ENCODE measurements around the gene OGN. TPM values are rescaled to one million over a fixed set of nuclear protein-coding genes. Genes with fewer than 3 reads are reported as not detected.

The OGN gene
- total RNA-seq, 1 donor from 2014 or later, result not detected

DNA sequence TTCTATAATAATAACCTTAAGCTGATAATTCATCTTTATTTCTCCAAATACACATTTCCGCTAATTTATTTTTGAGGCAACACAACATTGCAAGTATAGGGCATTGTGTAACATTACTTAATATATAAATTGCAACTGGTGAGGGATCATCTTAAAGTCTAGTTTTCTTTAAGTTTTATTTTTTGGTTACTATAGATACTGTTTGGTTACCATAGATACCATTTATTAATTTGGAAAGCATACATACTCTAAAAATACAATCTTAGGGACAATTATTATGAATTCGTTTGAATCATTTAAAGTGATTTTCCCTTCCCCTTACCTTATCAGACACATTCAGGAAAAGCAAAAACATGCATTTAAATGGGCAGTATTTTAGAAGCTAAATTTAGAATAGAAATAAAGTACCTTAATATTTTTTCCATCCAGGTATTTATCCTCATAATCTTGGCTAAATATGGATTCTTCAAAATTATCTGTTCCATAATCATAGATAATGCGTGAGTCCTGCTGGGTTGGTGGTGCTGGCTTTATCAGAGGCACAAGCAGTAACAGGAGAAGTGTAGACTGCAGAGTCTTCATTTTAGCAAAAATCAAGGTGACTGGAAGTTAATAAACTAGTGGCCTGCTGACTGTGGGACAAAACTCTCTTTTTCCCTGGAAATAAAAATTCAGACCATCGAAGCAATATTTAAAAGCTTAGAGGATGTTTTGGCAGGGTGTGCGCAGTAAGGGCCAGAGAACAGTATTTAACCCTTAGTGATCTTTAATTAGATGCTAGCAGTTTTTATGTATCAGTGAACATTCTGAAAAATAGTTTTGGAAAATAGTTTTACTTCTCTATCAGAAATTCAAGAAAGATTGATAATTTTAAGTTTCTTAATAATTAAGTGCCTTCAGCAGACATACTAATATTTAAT, 1.3 kb downstream of the OGN start:
- no peaks in the 10 kb centered on the region for H3K27me3 ChIP-seq (ENCODE audit: control insufficient read depth, insufficient read depth, low read length)
- no peaks in the 10 kb centered on the region for H3K36me3 ChIP-seq (ENCODE audit: control insufficient read depth, insufficient read depth, low read length)
- no peak overlapping the region for H3K4me3 ChIP-seq (ENCODE audit: low read depth, low read length)
- TF ChIP-seq, protein P1, sequence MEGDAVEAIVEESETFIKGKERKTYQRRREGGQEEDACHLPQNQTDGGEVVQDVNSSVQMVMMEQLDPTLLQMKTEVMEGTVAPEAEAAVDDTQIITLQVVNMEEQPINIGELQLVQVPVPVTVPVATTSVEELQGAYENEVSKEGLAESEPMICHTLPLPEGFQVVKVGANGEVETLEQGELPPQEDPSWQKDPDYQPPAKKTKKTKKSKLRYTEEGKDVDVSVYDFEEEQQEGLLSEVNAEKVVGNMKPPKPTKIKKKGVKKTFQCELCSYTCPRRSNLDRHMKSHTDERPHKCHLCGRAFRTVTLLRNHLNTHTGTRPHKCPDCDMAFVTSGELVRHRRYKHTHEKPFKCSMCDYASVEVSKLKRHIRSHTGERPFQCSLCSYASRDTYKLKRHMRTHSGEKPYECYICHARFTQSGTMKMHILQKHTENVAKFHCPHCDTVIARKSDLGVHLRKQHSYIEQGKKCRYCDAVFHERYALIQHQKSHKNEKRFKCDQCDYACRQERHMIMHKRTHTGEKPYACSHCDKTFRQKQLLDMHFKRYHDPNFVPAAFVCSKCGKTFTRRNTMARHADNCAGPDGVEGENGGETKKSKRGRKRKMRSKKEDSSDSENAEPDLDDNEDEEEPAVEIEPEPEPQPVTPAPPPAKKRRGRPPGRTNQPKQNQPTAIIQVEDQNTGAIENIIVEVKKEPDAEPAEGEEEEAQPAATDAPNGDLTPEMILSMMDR (IDR thresholded peaks at IDR 0.05; ENCODE audit: insufficient read depth, low read length, poor library complexity, severe bottlenecking), result no peak
- no peak for DNase-seq (ENCODE audit: low read depth)

DNA sequence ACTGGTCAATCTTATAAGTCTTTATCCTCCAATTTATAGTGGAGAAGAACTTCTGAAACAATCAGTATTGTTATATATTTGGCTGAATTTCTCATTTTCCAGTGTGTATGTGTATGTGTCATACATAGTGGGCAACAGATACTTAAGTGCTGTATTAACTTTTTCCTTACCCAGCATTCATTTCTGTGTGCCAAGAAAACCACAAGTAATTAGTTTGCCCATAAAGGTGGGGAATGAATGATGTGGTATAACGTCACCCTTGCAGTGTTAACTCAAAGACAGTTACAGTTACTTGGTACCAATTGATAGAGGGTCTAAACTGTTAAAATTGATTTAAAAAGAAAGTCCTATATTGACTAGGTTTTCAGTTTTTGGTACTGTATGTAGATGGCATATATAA, 2.0 kb downstream of the OGN start:
- TF ChIP-seq, protein P1 (IDR thresholded peaks at IDR 0.05; ENCODE audit: insufficient read depth, low read length, poor library complexity, severe bottlenecking), result no peak
- H3K4me3 ChIP-seq (ENCODE audit: low read depth, low read length), result no peak overlapping the region
- DNase-seq (ENCODE audit: low read depth), result no peak
- no peaks in the 10 kb centered on the region for H3K27me3 ChIP-seq (ENCODE audit: control insufficient read depth, insufficient read depth, low read length)
- no peaks in the 10 kb centered on the region for H3K36me3 ChIP-seq (ENCODE audit: control insufficient read depth, insufficient read depth, low read length)

DNA sequence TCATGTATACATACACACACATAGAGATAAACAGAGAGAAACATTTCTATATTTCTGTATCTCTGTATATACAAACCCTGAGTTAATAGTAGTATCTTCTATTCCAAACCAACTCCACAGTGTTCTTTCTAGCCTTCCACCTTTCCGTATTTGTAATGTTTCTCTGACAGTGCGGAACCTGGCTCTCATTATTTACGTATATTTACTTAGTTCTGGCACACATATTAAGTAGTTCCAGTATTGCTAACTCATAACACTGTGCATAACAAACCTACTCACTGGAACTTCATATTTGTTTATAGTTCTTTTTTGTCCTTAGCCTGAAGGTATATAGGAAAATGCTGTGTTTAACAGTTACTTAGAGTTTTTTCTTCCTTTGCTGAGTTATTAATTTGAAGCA, 6.5 kb downstream of the OGN start:
- TF ChIP-seq, protein P1 (IDR thresholded peaks at IDR 0.05; ENCODE audit: insufficient read depth, low read length, poor library complexity, severe bottlenecking), result no peak

DNA sequence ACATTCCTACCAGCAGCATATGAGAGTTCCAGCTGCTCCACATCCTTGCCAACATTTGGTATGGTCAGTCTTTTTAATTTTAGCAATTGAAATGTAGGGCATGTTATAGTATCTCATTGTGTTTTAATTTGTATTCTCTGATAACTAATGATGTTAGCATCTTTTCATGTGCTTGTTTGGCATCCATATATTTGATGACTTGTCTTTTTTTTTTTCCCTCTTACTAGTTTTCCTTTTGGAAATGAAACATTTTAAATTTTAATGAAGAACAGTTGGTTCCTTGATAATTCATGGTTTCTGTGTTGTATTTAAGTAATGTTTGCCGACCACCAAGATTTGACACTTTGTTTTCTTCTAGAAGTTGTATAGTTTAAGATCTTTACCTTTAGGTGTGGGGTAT, 8.8 kb downstream of the OGN start:
- no peak for DNase-seq (ENCODE audit: low read depth)
- H3K36me3 ChIP-seq (ENCODE audit: control insufficient read depth, insufficient read depth, low read length), result no peaks in the 10 kb centered on the region
- no peak overlapping the region for H3K4me3 ChIP-seq (ENCODE audit: low read depth, low read length)
- H3K27me3 ChIP-seq (ENCODE audit: control insufficient read depth, insufficient read depth, low read length), result no peaks in the 10 kb centered on the region
- TF ChIP-seq, protein P1 (IDR thresholded peaks at IDR 0.05; ENCODE audit: insufficient read depth, low read length, poor library complexity, severe bottlenecking), result no peak

More for the DNA sequence above, 6.5 kb downstream of the OGN start:
- H3K27me3 ChIP-seq (ENCODE audit: control insufficient read depth, insufficient read depth, low read length), result no peaks in the 10 kb centered on the region
- DNase-seq (ENCODE audit: low read depth), result no peak
- H3K36me3 ChIP-seq (ENCODE audit: control insufficient read depth, insufficient read depth, low read length), result no peaks in the 10 kb centered on the region
- H3K4me3 ChIP-seq (ENCODE audit: low read depth, low read length), result no peak overlapping the region

DNA sequence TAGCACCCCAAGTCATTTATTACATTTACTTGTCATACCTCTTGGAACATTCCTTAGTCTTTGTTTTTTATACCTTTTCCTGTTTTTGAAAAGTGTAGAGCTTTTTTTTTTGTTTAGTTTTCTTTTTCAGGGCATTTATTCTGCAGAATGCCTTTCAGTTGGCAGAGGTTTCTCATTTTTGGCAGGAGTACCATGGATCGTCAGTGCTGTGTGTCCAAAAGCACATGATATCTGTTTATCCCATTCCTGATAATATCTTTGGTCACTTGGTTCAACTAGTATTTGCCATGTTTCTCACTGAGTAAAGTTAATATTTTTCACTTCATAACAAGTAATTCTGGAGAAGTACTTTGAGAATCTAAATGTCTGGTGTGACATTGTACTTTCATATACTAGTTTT, 10.7 kb downstream of the OGN start:
- Histone ChIP-seq H3K36me3 (ENCODE audit: control insufficient read depth, insufficient read depth, low read length) (no peaks in the 10 kb centered on the region), H3K4me3 (ENCODE audit: low read depth, low read length) (no peak overlapping the region), H3K27me3 (ENCODE audit: control insufficient read depth, insufficient read depth, low read length) (no peaks in the 10 kb centered on the region)
- no peak for DNase-seq (ENCODE audit: low read depth)
- TF ChIP-seq, protein P1 (IDR thresholded peaks at IDR 0.05; ENCODE audit: insufficient read depth, low read length, poor library complexity, severe bottlenecking), result no peak
